ENCODE results near the gene CPNE5.
"Not testable (repeated sequence)": the region's sequence is repeated elsewhere in the genome, so short reads cannot be mapped to it uniquely, and the experiment has no call there.

The CPNE5 gene

GRCh38 chr6:36740818-36741179 is 98.4 kb downstream of the CPNE5 start:
- no peak for DNase-seq

- DNase-seq, result no peak
Measured at GRCh38 chr6:36739947-36740817, 99.1 kb downstream of the CPNE5 start.

GRCh38 chr6:36738108-36738507 is 101.1 kb downstream of the CPNE5 start:
- no peak for DNase-seq

GRCh38 chr6:36737043-36737785 is 102.0 kb downstream of the CPNE5 start:
- DNase-seq, result no peak

GRCh38 chr6:36735110-36736071 is 103.9 kb downstream of the CPNE5 start:
- no peak for DNase-seq

GRCh38 chr6:36734486-36735060 is 104.7 kb downstream of the CPNE5 start:
- DNase-seq, result no peak

- DNase-seq, result no peak
Measured at GRCh38 chr6:36733300-36733699, 105.9 kb downstream of the CPNE5 start.

GRCh38 chr6:36731622-36732310 is 107.5 kb downstream of the CPNE5 start:
- no peak for DNase-seq

GRCh38 chr6:36730424-36731380 is 108.5 kb downstream of the CPNE5 start:
- no peak for DNase-seq

- no peak for DNase-seq
Measured at GRCh38 chr6:36729161-36729524, 110.1 kb downstream of the CPNE5 start.

- DNase-seq, result no peak
Measured at GRCh38 chr6:36728289-36729160, 110.7 kb downstream of the CPNE5 start.

- no peak for DNase-seq
Measured at GRCh38 chr6:36727505-36728021, 111.7 kb downstream of the CPNE5 start.

GRCh38 chr6:36725581-36725980 is 113.7 kb downstream of the CPNE5 start:
- DNase-seq, result no peak

GRCh38 chr6:36724514-36725390 is 114.5 kb downstream of the CPNE5 start:
- DNase-seq, result no peak

- DNase-seq, result not testable (repeated sequence)
Measured at GRCh38 chr6:36723992-36724391, 115.3 kb downstream of the CPNE5 start.

GRCh38 chr6:36722879-36723278 is 116.4 kb downstream of the CPNE5 start:
- DNase-seq, result no peak

- no peak for DNase-seq
Measured at GRCh38 chr6:36722365-36722764, 116.9 kb downstream of the CPNE5 start.

GRCh38 chr6:36721369-36722140 is 117.7 kb downstream of the CPNE5 start:
- DNase-seq, result no peak
